ENCODE results near the gene HDAC10.

Gene HDAC10

GRCh38 chr22:50269573-50269969 lies 18.5 kb upstream of the HDAC10 start:
- no peak for DNase-seq (ENCODE audit: low spot score)

- DNase-seq (ENCODE audit: low spot score) = no peak
These were observed 17.6 kb upstream of the HDAC10 start for GRCh38 chr22:50268655-50269113.

GRCh38 chr22:50267591-50268390 lies 16.7 kb upstream of the HDAC10 start:
- no peak for DNase-seq (ENCODE audit: low spot score)

- DNase-seq (ENCODE audit: low spot score) = no peak
These were observed 15.9 kb upstream of the HDAC10 start for GRCh38 chr22:50266994-50267393.

GRCh38 chr22:50264946-50265669 lies 14.0 kb upstream of the HDAC10 start:
- no peak for DNase-seq (ENCODE audit: low spot score)

- no peak for DNase-seq (ENCODE audit: low spot score)
These were observed 13.2 kb upstream of the HDAC10 start for GRCh38 chr22:50264104-50264745.

GRCh38 chr22:50262973-50263617 lies 12.0 kb upstream of the HDAC10 start:
- no peak for DNase-seq (ENCODE audit: low spot score)

- no peak for DNase-seq (ENCODE audit: low spot score)
These were observed 11.4 kb upstream of the HDAC10 start for GRCh38 chr22:50262460-50262911.

GRCh38 chr22:50261615-50262459 lies 10.8 kb upstream of the HDAC10 start, which contains the start of gene MAPK12:
TSS of gene MAPK12 (minus strand) at chr22:50261683. CDS start at chr22:50261509, 174 bp downstream.
- DNase-seq (ENCODE audit: low spot score) = no peak

GRCh38 chr22:50260801-50261614 lies 9.9 kb upstream of the HDAC10 start:
- no peak for DNase-seq (ENCODE audit: low spot score)

- no peak for DNase-seq (ENCODE audit: low spot score)
These were observed 9.4 kb upstream of the HDAC10 start for GRCh38 chr22:50260434-50260800.

- DNase-seq (ENCODE audit: low spot score) = no peak
These were observed 8.2 kb upstream of the HDAC10 start for GRCh38 chr22:50259302-50259701.

- no peak for DNase-seq (ENCODE audit: low spot score)
These were observed 7.6 kb upstream of the HDAC10 start for GRCh38 chr22:50258361-50259292.

GRCh38 chr22:50257451-50258360 lies 6.6 kb upstream of the HDAC10 start:
- no peak for DNase-seq (ENCODE audit: low spot score)

GRCh38 chr22:50257041-50257440 lies 6.0 kb upstream of the HDAC10 start:
- no peak for DNase-seq (ENCODE audit: low spot score)

GRCh38 chr22:50256258-50256862 lies 5.3 kb upstream of the HDAC10 start:
- DNase-seq (ENCODE audit: low spot score) = no peak

GRCh38 chr22:50255607-50256006 lies 4.5 kb upstream of the HDAC10 start:
- no peak for DNase-seq (ENCODE audit: low spot score)

- no peak for DNase-seq (ENCODE audit: low spot score)
These were observed 4.0 kb upstream of the HDAC10 start for GRCh38 chr22:50255099-50255498.

Measured in ecto neural progenitor cell (in vitro differentiated cells).